HG03280 (cell line): ENCODE results near the gene TMEM258.

Experiments
- ATAC-seq: cut with Tn5 transposase; IDR thresholded peaks from one replicate; pipeline ENCODE4 v1.9.1; 2021; ENCODE audit warnings: mild to moderate bottlenecking, moderate library complexity; ENCODE audit not compliant: unreplicated experiment

TMEM258 gene

DNA sequence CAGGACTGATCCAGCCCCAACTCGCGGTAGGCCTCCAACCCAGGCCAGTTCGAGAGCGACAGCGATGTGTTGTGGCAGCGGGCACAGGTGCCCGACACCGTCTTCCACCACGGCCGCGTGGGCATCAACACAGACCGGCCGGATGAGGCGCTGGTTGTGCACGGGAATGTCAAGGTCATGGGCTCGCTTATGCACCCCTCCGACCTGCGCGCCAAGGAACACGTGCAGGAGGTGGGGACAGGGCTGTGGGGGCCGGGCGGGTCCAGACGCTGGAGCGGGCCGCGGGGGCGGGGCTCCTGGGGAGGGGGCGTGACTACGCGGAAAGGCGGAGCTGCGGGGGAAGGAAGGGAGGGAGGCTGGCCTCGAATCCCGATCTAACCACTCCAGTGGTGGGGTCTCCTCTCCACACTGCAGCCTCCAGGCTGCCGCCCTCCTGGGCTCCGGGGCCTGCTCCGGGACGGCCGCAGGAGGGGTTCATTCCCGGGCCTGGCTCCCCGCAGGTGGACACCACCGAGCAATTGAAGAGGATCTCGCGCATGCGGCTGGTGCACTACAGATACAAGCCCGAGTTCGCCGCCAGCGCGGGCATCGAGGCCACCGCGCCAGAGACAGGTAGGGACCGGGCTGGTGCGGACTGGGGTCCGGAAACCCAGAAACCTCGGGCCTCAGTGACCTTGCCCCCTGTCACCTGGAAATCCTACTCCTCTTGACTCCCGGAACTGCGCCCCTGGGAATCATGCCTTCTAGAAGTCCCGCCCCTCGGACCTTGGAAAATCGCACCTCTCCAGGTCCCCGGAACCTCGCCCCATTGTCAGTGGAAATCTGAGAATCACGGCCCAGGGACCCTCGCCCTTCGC, 14.9 kb downstream of the TMEM258 start:
- ATAC-seq = no peak

- peak; percentile 51 for ATAC-seq
These were observed 15.8 kb downstream of the TMEM258 start for GRCh38 chr11:61776561-61777075.

DNA sequence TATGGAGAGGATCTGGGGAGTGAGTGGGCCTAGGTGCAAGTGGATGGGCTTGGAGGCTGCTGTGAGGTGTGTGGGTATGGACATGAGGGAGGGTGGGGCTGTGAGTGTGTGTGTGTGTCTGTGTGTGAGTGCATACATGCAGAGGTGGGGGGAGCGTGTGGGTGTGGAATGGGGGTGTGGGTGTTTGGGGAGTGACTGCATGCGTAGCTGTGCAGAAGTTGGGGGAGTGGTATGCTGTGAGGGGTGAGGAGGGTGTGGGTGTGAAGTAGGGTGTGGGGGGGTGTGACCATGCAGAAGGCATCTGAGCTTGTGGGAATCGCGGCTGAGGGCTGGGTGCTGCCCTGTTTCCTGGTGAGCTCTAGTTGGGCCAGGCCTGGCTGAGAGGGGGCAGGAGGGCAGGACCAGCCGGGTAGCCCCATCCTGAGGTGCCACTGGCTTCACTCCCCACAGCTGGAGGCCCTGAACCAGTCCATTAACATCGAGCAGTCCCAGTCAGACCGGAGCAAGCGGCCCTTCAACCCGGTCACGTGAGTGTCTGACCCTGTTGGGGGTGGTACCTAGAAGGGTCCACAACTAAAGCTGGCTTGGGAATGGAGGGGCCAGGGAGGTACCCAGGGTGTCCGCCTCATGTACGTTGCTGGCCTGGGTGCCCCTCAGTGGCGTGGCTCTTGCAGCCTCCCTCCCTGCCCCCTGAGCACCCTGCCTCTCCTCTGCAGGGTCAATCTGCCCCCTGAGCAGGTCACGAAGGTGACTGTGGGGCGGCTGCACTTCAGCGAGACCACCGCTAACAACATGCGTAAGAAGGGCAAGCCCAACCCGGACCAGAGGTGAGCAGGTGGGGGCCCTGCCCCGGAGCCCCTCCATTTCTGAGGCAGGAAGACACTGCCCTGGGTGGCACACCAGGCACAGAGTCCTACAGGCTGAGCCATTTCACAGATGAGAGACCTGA, 16.5 kb downstream of the TMEM258 start:
- no peak for ATAC-seq

DNA sequence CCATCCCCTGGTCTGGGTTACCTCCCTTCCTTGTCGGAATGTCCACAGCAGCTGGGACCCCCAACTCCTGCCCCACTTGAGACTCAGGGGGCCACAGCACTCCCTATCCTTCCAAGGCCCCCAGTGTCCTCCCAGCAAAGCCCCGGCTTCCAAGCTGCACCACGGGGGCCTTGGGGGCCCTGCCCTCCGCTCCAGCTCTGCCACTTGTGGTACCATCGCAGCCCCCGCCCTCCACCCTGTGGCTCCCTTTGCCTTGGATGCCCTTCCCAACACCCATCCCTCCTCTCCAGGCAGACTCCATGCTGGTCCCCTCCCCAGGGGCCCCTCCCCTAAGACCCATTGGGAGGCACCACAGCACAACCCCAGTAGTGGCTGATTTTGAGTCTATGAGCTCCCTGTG, 17.3 kb downstream of the TMEM258 start:
- no peak for ATAC-seq

- no peak for ATAC-seq
These were observed 18.0 kb downstream of the TMEM258 start for GRCh38 chr11:61774411-61774810.

DNA sequence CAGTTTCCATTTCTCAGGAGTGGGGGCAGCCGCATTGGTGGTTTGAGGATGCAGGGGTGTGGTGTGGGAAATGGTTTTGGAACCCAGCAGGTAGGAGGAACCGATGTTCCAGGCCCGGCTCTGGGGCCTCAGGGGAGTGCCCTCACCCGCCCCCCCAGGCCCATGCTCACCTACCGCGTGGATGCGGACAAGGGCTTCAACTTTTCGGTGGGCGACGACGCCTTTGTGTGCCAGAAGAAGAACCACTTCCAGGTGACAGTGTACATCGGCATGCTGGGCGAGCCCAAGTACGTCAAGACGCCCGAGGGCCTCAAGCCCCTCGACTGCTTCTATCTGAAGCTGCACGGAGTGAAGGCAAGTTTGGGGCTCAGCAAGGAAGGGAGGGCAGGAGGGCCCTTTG, 18.6 kb downstream of the TMEM258 start:
- ATAC-seq = no peak

DNA sequence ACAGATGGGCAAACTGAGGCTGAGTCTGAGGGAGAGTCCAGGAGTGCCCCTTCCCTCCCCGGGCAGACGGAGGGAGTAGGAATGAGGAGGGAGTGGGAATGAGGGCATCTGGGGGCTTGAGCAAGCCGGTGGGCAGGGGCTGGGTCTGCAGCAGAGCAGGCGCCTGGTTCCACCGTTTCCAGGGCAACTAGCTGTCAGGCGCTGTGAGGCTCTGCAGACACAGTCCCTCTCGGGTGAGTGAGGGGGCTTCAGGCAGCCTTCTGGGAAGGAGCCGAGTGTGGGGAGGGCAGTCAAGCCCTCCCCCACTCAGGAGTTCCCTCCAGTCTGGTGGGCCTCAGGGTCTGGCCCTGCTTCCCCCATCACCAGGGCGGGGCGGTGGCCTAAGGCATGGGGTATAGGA, 19.0 kb downstream of the TMEM258 start:
- ATAC-seq = no peak

DNA sequence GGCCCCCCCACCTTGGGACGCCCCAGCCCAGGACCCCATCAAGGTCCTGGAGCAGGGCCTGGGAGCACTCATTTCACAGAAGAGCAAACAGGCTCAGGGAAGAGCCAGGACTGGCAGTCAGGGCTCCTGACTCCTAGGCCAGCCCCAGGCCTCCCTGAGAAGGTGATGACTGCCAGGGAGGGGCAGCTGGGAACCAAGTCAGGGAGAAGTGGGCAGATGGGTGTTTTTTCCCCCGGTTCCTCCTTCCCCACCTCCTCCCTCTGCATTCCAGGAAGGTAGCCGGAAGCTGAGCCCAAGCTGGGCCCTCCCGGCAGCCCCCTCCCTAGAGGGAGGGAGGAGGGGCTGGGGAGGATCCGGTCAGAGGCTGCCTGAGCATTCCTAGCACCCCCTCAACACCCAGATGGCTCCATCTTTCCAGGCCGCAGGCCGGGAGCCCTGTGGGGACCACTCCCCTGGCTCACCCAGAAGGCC, 20.4 kb downstream of the TMEM258 start:
- ATAC-seq = no peak

DNA sequence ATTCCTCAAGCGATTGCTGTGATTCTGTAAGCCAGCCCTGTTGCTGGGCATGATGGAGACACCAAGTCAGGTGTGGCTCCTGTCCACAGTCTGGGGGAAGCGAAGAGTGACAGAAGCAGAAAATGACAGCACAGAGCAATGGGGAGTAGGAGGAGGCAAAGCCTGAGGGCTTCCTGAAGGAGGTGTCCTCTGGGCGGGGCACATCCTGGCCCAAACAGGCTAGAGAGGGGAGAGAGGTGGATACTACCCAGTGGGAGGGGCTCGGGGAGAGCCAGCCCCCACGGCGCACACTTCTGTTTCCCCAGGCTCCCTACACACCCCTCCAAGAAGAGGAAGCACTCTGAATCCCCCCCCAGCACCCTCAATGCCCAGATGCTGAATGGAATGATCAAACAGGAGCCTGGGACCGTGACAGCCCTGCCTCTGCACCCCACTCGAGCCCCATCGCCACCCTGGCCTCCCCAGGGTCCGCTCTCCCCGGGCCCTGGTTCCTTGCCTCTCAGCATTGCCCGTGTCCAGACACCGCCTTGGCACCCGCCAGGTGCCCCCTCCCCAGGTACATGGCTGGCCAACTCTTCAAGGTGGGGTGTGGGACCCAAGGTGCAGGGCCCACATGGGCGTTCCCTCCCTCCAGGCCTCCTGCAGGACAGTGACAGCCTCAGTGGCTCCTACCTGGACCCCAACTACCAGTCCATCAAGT, 21.1 kb downstream of the TMEM258 start:
- ATAC-seq = no peak

GRCh38 chr11:61769946-61770683, 22.3 kb downstream of the TMEM258 start:
- ATAC-seq = no peak

- no peak for ATAC-seq
These were observed 23.1 kb downstream of the TMEM258 start for GRCh38 chr11:61769169-61769920.

DNA sequence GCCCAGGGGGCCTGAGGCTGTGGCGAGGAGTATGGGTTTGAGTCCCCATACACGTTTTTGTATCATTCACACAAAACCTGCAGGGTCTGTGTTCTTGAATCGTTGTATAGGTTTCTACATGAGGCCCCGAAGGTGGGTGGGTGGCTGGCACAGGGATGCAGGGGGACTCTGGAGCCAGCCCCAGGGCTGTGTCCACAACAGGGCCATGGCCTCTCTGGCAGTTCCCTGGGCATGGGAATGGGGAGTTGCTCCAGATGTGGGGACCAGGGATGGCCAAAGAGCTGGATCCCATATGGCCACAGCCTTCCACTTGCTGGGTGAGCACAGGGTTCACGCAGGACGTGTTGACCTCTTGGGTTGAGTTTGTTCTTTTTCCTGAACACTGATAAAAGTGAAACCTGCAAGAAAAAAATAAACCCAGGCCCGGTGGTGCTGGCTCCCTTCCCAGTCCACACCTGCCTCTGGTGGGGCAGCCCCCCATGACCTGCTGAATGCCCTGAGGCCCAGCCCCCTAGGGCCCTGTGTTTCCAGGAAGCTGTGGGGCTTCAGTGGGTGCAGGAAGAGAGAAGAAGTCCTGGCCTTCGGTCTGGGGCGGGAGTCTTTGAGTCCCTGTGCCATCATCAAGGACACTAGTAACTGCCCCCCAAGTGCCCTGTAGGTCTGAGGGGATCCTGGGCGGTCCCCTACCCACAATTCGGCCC, 23.9 kb downstream of the TMEM258 start:
- ATAC-seq = no peak

DNA sequence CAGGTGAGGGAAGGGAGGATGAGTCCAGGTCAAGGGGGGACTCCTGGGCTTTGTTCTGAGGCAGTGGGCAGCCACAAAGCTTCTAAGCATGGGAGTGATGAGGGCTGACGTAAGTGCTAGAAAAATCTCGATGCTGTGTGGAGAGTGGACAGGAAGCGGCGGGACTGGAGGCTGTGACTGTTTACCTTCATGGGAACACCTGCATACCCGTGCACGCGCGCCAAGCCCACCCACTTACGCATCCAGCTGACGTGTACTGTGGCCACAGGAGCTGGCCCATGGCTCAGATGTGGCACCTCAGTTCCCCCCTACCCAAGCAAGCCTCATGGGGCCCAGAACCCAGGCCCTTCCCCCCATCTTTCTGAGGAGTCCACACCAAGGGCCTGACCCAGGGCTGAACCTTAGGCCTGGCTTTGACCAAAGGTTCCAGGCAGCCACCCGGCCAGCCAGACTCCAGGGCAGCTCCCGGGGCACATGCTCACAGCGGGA, 26.0 kb downstream of the TMEM258 start:
- ATAC-seq = no peak

GRCh38 chr11:61765550-61766253, 26.7 kb downstream of the TMEM258 start:
- no peak for ATAC-seq

- ATAC-seq = no peak
These were observed 27.7 kb downstream of the TMEM258 start for GRCh38 chr11:61764606-61765260.

GRCh38 chr11:61763930-61764605, 28.3 kb downstream of the TMEM258 start:
- ATAC-seq = no peak

DNA sequence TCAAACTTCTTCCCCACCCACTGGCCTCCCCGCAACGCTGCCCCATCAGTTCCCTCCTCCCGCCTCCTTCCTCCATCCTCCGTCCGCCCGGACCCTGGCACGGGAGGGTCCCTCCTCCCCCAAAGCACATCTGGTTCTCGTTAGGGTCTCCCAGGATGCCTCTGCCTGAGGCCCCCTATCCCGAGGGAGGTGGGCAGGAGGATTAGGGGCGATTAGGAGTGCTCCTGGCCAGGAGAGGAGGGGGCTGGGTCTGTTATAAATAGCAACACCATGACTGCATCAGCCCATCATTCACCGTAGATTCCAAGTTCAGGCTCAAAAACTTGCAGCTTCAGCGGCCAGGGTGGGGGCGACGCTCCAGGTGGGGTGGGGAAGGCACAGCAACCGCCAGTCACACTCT, 29.6 kb downstream of the TMEM258 start:
- ATAC-seq = no peak
